TTC549 (cell line): ENCODE measurements around the gene SLC13A2.

Source experiments
- FAIRE-seq: peaks from 2 replicates; lab custom pipeline; 2012; peaks lifted over from hg19 to GRCh38; lab: Jason Lieb, UNC

SLC13A2 gene

DNA sequence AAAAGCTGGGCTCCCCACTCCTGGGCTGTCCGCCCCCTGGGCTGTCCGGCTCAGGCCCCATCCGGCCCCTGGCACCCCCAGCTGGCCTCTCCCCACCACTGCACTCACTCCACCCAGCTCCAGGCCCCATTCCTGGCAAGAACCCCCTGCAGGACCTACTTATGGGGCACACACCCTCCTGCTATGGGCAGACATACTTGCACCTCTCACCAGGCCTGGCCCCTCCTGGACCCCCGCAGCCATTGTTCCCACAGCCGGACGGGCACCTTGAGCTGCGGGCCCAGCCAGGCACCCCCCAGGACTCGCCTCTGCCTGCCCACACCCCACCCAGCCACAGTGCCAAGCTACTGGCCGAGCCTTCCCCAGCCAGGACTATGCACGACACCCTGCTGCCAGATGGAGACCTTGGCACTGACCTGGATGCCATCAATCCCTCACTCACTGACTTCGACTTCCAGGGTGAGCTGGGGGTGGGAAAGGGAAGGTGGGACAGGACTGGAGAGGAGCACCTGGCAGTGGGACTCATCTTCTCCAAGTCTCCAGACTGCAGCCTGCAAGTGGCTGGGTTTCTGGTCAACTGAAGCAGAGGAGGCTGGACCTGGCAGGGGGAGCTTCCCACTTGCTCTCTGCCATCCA, 61.4 kb downstream of the SLC13A2 start:
- no peak for FAIRE-seq

DNA sequence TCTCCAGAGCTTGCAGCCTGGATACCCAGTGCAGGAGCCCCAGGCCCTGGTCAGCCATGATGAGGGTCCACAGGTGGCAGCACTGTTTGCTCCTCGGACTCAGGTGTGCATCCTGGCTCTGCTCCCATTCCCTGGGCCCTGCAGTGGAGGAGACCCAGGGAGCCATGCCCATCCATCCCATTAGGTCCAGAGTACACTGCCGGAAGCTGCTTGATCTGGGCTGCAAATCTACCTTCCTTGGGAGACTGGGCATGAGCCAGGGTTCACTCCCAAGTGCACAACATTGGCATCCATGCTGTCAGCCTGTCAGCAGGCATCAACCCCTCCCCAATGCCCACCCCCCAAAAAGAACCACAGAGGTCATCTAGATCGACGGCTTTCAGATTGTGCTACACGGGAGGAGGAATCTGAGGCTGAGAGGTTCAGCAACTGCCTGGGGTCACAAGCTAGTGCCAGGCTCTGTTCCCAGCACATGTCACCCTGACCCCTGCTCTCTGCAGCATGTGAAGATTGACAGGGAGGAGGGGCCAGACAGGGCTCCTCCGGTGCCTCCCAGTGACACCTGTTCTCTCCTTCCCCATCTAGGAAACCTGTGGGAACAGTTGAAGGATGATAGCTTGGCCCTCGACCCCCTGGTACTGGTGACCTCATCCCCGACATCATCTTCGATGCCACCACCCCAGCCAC, 63.2 kb downstream of the SLC13A2 start:
- no peak for FAIRE-seq

DNA sequence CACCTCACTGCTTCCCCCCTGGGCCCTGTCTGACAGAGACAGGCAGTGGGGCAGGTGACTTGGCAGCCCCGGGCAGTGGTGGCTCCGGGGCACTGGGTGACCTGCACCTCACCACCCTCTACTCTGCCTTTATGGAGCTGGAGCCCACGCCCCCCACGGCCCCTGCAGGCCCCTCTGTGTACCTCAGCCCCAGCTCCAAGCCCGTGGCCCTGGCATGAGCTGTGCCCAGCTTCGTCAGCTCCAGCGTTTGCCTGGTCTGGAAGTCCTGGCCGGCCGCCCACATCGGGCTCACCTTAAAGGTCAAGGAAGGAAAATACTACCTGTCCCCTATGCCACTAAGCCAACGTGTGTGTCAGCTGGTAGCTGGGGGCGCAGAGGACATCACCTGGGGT, 63.8 kb downstream of the SLC13A2 start:
- FAIRE-seq = no peak

GRCh38 chr17:28538296-28538895, 65.0 kb downstream of the SLC13A2 start:
- no peak for FAIRE-seq

DNA sequence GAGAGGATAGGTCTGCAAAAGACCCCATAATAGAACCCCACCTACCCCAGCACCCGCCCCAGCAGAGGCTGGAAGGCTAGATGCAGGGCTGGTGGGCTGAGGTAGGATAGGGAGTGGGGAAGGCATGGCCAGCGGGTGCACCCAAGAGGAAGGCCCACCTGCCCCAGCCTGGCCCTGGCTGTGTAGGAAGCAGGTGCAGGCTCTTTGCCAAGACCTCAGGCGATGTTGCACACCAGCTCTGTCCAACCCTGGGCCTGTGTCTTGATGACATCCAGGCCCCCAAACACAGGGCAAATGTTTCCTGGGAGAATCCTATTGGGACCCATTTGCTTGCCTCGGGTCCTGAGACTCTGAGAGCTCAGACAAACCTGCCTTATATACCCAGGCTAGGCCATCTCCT, 66.8 kb downstream of the SLC13A2 start:
- FAIRE-seq = no peak

GRCh38 chr17:28541439-28541838, 68.0 kb downstream of the SLC13A2 start:
- FAIRE-seq = no peak

DNA sequence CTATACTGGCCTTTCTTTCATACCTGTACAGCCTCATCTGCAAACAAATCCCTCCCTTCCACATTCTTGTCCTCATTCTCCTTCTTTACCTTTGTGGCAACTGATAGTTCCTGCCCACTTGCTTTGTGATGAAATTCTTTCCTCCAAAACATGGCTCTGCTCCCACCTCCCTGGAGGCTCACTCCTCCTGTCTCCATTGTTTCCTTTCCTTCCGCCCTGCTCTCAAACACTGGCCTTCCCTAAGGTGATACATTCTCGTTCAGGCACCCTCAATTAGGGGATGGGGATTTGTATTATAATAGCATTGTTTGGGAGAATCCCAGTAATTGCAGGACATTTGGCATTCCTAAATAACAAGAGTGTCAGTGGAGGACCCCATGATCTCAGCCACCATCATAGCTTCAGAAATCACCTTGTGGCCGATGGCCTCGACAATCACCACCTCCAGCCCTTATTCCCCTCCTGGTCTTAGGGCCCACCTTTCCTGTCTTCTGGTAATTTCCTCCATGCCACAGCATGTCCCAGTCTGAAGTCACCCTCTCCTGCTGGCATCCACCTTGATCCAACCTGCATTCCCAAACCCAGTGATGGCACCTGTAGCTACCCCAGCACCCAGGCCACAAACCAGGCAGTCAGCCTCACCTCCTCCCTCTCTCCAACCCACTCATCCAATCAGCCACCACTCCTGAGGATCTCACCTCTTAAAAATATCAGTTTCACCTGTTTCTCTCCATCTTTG, 71.1 kb downstream of the SLC13A2 start:
- no peak for FAIRE-seq

GRCh38 chr17:28545141-28545503, 71.7 kb downstream of the SLC13A2 start:
- FAIRE-seq = no peak

GRCh38 chr17:28545787-28546415, 72.5 kb downstream of the SLC13A2 start:
- no peak for FAIRE-seq

DNA sequence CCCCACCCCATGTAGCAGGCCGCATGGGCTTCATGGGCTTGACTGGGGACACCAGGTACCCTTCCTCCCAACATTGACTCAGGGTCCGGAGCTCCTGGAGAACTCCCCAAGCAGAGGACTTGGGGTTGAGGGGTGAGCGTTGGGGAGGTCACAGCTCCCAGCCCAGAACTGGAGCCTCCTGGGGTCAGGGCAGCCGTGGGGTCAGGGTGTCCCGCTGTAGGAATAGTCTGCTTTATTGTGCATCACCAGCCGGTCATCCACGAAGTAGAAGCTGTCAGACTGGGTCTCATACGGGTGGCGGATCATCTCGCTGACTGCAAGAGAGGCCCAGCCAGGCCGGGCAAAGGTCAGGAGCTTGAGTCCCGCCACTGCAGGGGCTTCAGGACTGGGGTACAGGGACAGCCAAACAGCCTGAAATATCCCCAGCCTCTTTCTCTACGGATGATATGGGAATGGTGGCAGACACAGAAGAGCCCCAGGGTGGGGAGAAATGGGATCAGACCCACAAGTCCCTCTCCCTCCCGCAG, 73.7 kb downstream of the SLC13A2 start:
- no peak for FAIRE-seq
